Measurements from ENCODE around the gene TOGARAM2. TPM values are rescaled to one million over a fixed set of nuclear protein-coding genes. Genes with fewer than 3 reads are reported as not detected.

TOGARAM2 gene
- total RNA-seq, 2 experiments from 2014 or later: 0.03 TPM; not detected in 1

GRCh38 chr2:28956415-28956826, 24.7 kb upstream of the TOGARAM2 start:
- Histone ChIP-seq H3K4me3 (ENCODE audit: low read depth, low read length, poor library complexity, severe bottlenecking) (no peak overlapping the region), H2AFZ (ENCODE audit: low read length) (no peak overlapping the region), H3K9me2 (ENCODE audit: insufficient read depth, low read length) (no peaks in the 10 kb centered on the region), H4K20me1 (ENCODE audit: insufficient read depth, low read length) (no peaks in the 10 kb centered on the region), H3K36me3 (ENCODE audit: insufficient read depth, low read length) (no peaks in the 10 kb centered on the region), H3K79me2 (ENCODE audit: insufficient read depth, low read depth, low read length) (no peaks in the 10 kb centered on the region), H3K4me1 (ENCODE audit: insufficient read depth, low read length, poor library complexity, severe bottlenecking) (no peaks in the 10 kb centered on the region), H3K27ac (ENCODE audit: low read depth, low read length, poor library complexity, severe bottlenecking) (no peak overlapping the region), H3K9me3 (ENCODE audit: low read length) (no peaks in the 10 kb centered on the region), H3K4me2 (ENCODE audit: low read length) (no peak overlapping the region)
- no TSS peak for BruUV-seq (replicated peaks)
- intact Hi-C loops (cut with micrococcal nuclease; ENCODE audit: unreplicated experiment): no loop called here
- ChIA-PET CTCF (ENCODE audit: unreplicated experiment) (no interaction called here), POLR2A (interaction anchor here (0.6 to 1.0 kb wide), 2 partner anchors 164 to 304 kb away, joined by 3 read pairs; no protein-coding TSS in a partner anchor)
- TF ChIP-seq EZH2phosphoT487 (IDR thresholded peaks at IDR 0.05; ENCODE audit: borderline replicate concordance, low read depth, low read length) (no peak), CTCF (conservative IDR thresholded peaks at IDR 0.05; ENCODE audit: low read length) (no peak)
- DNase-seq (ENCODE audit: low spot score): no peak

GRCh38 chr2:28956890-28957289, 24.2 kb upstream of the TOGARAM2 start:
- no peak overlapping the region for H3K4me3 ChIP-seq (ENCODE audit: low read depth, low read length, poor library complexity, severe bottlenecking)

More at GRCh38 chr2:28956890-28957289, 24.2 kb upstream of the TOGARAM2 start:
- no peak overlapping the region for H2AFZ ChIP-seq (ENCODE audit: low read length)
- DNase-seq (ENCODE audit: low spot score): no peak
- H4K20me1 ChIP-seq (ENCODE audit: insufficient read depth, low read length): no peaks in the 10 kb centered on the region
- no peak overlapping the region for H3K4me2 ChIP-seq (ENCODE audit: low read length)
- H3K36me3 ChIP-seq (ENCODE audit: insufficient read depth, low read length): no peaks in the 10 kb centered on the region
- intact Hi-C loops (cut with micrococcal nuclease; ENCODE audit: unreplicated experiment): no loop called here
- no peaks in the 10 kb centered on the region for H3K9me2 ChIP-seq (ENCODE audit: insufficient read depth, low read length)
- CTCF ChIA-PET (ENCODE audit: unreplicated experiment): no interaction called here
- H3K4me1 ChIP-seq (ENCODE audit: insufficient read depth, low read length, poor library complexity, severe bottlenecking): no peaks in the 10 kb centered on the region
- POLR2A ChIA-PET: no interaction called here
- BruUV-seq (replicated peaks): no TSS peak
- no peak overlapping the region for H3K27ac ChIP-seq (ENCODE audit: low read depth, low read length, poor library complexity, severe bottlenecking)
- H3K79me2 ChIP-seq (ENCODE audit: insufficient read depth, low read depth, low read length): no peaks in the 10 kb centered on the region
- TF ChIP-seq CTCF (conservative IDR thresholded peaks at IDR 0.05; ENCODE audit: low read length) (0 out of 2 replicates have a peak, but pooled peaks have one; percentile 11), EZH2phosphoT487 (IDR thresholded peaks at IDR 0.05; ENCODE audit: borderline replicate concordance, low read depth, low read length) (no peak)
- H3K9me3 ChIP-seq (ENCODE audit: low read length): no peaks in the 10 kb centered on the region

Data from OCI-LY7 (cell line).